DMS79 (cell line): ENCODE results near the gene TMEM108.
"Not testable (repeated sequence)": the region's sequence is repeated elsewhere in the genome, so short reads cannot be mapped to it uniquely, and the experiment has no call there.

Experiments used
- DNase-seq: peaks from one replicate; lab custom pipeline; 2025; lab: John Stamatoyannopoulos, UW

TMEM108 gene

DNA sequence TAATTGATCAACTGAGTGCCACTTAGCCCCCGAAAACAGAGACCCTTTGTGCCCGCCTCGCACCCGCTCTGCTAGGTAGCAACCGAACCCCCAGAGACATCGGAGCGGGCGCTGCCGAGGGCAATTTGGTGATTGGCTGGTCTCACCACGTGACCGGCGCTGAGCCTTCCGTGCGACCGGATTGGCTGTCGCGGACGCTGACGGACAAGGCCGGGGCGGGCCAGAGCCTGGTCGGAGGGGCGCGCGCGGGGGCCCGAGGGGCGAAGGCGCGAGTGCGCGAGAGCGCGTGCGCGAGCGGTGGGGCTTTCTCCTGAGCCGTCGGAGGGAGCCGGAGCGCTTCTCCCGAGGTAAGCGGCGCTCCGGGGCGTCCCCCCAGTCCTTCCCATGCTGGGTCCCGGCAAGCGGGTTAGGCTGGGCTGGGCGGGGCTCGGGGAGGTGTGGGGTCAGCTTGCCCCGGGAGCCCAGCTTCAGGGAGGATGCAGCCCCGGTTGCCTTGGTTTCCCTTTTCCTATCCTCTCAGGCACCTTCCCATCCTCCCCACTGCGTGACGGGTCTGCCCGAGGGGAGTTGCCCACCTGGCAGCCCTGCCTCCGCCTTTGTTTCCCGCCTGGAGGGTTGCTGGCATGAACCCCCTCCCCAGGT is at the start of gene TMEM108:
TSS of gene TMEM108 (plus strand) at position 303 of the 642 bp plus-strand sequence.
- DNase-seq, result peak; percentile 88

DNA sequence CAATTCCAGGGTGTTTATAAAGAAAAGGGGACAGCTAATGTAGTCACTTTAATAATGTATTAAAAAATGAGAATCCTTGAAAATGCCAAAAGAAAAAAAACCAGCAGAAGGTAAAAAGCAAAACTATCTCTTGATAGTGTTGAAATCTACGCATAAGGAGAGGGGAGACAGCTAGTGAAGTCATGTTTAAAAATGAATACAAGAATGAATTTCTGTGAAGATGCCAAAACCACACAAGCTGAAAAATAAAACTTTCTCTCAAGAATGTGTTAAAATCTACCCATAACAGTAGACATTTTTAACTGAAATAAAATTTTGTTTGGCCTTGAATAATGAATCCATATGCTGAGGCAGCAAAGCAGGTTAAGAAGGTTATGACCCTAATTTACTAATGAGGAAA is 42.2 kb upstream of the TMEM108 start:
- no peak for DNase-seq

DNA sequence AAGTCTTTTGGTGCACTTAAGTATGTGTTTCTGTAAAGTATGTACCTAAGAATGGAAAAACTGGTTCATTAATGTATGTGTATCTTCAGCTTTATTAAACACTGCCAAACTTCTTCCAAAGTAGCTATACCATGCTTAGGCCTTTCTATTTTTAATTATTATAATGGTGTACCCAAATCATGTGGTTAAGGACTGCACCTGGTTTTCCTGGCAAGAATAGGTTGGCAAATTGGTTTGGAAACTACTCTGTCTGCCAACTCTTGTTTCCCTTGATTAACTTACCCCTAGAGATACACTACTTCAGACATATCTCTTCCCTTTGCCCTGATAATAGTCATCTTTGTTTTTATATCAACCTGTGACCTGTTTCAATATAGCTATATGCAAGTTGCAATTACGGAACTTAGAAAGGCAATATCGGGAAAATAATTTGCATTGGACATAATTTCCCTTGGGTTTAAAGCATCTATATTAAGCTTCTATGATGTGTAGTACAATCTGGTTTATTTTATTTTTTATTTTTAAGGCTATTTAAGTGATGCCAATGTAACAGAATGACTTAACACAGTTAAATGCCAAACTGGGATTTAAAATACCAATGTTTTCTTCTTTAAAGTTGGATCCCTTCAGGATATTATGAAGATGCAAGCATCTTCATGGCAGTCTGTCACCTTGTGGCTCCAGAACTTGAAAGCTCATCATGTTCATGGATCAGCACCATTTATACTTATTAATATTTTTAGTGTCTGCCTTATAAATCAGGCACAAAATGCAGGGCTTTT is 40.6 kb upstream of the TMEM108 start:
- peak; percentile 41 for DNase-seq

DNA sequence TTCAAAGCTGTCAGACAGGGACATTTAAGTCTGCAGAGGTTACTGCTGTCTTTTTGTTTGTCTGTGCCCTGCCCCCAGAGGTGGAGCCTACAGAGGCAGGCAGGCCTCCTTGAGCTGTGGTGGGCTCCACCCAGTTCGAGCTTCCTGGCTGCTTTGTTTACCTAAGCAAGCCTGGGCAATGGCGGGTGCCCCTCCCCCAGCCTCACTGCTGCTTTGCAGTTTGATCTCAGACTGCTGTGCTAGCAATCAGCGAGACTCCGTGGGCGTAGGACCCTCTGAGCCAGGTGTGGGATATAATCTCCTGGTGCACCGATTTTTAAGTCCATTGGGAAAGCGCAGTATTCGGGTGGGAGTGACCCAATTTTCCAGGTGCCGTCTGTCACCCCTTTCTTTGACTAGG is 33.2 kb upstream of the TMEM108 start:
- DNase-seq, result not testable (repeated sequence)

DNA sequence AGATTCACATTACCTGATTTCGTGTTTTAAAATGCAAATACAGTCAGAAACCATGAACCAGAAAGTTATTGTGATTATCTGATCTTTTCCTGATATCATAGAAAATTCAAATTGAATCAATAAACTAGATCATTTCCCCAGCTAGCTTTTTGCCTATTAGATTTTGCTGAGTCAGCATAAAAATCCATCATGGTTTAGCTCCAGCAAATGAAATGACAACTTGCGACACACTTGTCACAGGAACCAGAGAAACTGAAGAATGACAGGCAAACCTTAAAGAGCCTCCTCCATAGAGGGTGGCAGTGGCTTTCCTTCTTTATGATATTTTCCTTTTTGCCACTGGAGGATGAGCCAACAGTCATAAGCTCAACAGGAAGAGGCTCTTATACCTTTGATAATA is 30.6 kb upstream of the TMEM108 start:
- DNase-seq, result no peak

DNA sequence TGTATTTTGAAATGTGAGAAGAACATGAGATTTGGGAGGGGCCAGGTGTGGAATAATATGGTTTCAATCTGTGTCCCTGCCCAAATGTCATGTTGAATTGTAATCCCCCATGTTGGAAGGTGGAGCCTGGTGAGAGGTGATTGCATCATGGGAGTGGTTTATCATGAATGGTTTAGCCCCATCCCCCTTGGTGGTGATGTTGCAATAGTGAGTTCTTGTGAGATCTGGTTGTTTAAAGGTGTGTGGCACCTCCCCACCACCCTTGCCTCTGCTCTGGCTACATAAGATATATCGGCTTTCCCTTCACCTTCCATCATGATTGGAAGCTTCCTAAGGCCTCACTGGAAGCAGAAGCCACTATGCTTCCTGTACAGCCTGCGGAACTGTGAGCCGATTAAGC is 23.9 kb upstream of the TMEM108 start:
- no peak for DNase-seq

DNA sequence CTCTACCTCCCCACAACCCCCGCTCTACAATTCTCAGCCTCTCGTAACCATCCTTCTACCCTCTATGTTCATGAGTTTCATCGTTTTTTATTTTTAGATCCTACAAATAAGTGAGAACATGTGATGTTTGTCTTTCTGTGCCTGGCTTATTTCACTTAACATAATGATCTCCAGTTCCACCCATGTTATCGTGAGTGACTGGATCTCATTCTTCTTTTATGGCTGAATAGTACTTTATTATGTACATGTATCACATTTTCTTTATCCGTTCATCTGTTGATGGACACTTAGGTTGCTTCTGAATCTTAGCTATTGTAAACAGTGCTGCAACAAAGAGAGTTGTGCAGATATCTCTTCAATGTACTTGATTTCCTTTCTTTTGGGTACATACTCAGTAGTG is 22.6 kb upstream of the TMEM108 start:
- not testable (repeated sequence) for DNase-seq

DNA sequence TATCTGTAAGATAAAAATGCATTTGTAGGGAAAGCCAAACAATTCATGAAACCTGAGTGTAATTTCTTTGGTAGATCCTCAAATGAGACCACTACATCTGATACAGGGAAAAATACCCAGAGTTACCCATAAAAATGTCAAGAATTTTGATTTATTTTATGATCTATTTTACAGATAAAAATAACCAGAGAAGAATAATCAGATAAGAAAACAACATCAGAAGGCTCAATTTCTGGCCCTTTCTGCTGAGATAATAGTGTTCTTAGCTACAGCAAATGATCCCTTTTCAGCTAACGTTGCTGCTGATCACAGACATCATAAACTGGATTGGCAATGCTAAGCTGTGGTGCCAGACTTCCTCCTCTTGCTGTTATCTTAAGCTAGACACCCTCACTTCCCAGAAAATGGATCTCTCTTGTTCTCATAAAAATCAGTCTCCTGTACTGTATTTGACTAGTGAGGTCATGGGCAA is 21.3 kb upstream of the TMEM108 start:
- no peak for DNase-seq

DNA sequence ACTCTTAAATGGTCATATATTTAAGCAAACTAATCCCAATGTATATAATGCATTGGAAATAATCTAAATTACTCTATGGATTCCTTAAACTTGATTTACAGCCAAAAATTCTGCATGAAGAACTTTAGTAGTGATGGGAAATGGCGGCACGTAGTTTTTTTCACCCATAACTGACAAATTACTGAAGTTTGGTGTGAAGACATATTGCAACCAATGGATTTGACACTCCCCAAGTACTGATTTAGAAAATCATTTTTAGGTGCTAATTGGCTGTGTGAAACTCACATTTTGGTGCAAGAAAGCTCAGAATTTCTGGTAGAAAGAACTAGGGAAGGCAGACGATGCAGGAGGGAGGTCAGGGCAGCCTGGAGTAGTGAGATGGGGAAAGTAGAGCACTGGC is 19.3 kb upstream of the TMEM108 start:
- DNase-seq, result no peak

DNA sequence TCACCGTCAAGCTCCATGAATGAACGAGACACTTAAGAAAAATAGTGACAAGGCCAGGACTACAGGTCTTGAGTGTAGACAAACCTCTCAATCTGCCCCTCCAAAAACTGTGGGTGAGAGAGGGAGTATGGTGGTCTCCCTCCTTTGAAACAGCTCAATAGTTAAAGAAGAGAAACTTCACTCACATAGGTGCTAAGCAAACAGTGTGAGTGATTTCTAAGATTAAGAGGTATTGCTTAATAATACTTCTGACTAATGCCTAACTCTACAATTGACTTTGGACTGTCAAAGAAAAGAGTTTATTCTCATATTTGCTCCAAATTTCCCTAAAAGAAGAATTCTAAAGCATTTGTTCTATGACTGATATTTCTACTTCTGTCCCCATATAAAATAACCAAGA is 17.0 kb upstream of the TMEM108 start:
- DNase-seq, result no peak

DNA sequence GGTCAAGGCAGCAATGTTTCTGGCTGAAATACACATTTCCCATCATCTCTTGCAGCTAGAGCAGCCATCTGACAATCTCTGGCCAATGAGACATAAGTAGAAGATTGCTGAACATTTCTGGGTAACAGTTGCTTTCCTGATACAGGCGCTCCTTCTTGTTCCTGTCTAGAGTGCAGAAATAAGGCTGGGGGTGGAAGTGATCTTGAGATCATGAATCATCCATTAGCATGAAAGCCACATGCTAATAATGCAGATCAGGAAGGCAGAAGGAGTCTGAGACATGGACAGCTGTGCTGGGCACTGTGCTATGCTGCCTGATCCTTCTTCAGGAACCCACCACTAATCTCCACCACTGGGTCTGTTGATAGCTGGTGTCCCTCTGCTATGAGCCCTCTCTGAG is 14.8 kb upstream of the TMEM108 start:
- no peak for DNase-seq

DNA sequence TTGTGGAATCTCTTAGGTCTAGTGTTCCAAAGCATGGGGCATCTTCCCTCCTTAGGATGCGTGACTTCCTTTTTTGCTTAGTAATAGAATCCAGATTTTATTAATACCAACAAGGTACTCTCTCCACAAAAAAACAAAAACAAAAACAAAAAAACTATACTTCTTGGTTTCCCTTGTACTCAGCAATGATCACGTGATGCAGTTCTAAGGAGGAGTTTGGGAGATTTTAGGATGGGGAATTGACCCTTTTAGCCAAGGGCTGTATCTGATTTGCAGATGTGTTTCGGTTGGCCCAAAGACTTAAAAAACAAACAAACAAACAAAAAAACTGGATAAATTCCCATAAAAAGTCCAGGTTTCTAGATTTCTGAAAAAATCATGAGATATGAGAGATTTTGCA is 12.6 kb upstream of the TMEM108 start:
- no peak for DNase-seq

DNA sequence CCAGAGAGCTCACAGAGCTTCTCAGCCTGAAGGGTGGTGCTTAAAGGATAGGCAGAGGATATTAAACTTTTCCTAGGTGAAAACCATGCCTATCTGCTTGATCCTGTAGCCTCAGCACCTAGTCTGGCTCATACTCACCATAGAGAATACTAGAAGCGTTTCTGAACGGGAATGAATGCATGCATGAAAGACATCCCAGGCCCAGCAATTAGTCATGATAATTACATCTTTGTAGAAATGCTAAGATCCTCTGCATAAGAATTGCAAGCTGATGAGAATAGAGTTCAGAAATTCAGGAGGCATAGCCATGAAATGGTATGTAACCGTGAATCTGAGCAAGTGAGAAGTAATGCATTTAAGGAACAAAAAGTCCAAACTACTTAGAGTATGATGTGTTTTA is 5.9 kb upstream of the TMEM108 start:
- no peak for DNase-seq

DNA sequence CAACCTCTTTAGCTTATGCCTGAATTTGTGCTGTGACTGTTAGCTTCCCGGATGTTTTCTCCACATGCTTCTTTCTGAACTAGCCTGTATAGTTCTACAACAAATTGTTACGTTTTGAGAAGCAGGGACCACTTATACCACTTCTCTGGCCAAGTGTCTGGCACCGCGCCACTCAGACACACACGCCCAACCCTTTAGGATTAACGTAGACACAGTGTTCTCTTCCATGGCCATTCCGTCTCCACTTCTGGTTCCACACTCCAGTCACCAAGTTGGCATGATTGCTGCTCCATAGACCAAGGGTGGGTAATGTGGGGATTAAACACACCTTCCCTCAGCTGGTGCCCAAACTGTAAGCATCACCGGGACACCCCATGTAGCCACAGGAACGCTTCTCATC is 755 bp upstream of the TMEM108 start:
- peak; percentile 82 for DNase-seq

DNA sequence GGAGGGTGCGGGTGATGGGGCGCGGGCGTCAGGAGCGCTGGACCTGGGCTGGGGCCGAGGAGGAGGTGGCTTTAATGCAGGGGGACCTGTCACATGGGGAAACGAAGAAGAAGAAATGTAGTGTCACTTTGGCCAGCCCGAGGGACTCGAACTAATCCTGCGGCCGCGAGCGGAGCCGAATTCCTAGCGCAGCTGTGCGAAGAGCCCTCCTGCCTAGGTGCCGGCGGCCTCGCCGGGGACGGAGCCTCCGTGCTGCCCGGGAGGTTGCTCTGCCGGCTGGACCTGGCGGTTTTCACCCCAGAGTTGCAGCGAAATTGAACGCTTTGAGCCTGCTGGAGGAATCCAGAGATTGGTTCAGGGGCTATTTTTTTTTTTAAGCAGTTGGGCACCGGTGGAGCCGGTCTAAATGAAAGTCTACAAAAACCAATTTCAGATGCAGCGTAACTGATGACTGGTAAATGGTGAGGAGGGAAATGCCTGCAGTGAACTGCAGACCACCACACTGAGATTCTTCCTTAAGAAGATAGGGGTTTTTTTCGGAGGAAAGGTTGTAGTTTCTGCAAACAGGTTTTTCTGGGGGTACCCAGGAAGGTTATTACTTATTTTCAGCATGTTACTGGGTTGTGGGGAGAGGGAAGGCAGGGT is 662 bp downstream of the TMEM108 start:
- DNase-seq, result no peak

DNA sequence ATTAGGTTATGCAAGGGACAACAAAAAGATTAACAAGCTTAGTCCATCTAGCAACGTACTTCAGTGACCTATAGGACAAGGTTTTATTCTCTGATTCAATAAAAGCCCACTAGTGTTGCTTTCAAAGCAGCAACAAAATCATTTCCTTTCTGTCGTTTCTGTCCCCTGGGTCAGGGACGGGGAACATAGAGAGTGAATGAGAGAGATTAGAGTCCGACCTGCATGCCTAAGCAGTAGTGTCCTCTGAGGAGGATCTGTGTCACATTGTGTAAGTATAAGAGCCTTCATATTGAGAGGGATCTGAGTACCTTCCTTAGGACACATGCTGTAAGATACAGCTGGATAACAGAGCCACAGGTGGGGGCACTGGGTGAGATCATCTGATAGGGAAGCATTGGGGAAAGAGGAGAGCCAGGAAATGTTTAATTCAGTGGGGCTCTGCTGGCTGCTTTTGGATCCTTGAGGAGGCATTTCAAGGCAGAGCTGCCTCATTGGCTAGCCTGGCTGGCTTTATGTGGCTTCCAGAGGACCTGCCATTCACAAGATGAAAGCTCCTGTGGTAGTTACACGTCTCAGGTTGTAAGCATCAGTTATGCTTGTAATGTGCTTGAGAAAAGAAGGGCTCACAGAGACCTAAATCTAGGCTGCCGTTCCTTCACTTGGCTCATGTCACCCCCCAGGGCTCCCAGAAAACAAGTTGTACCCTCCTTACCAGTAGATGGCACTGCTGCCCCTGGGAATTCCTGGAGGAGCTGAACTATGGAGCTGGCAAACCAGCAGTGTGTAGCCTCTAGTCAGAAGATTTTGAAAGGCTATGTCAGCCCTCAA is 2.7 kb downstream of the TMEM108 start:
- DNase-seq, result peak; percentile 64

DNA sequence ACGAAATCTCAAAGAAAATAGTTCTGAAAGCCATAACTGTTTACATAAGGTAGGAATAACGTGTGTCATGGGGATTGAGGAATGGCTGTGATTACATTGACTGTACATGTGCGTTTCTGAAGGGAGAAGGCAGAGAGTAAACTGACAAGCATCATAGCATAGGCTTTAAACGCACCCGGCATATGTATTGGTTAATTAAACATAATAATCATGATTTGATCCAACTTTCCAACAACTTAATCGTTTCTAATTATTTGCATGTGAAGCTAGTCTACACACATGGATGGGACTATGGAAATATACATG is 3.3 kb downstream of the TMEM108 start:
- DNase-seq, result no peak

DNA sequence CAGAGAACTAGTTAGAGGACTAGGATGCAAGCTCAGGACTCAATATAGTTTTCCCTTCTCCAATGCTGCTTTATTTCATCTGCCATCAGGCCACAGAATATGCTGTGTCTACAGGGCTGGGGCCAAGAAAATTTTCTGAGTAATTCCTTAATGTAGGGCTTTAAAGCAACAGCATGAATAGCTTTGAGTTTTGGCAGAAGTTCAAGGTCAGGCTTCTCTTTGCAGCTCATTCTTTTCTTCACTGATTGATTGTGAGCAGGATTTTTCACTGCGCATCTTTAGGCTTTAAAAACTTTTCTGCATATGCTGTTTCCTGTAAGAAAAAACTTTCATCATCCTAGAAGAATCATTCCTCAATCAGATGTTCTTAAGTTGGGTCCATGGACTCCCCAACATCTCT is 4.6 kb downstream of the TMEM108 start:
- DNase-seq, result no peak

DNA sequence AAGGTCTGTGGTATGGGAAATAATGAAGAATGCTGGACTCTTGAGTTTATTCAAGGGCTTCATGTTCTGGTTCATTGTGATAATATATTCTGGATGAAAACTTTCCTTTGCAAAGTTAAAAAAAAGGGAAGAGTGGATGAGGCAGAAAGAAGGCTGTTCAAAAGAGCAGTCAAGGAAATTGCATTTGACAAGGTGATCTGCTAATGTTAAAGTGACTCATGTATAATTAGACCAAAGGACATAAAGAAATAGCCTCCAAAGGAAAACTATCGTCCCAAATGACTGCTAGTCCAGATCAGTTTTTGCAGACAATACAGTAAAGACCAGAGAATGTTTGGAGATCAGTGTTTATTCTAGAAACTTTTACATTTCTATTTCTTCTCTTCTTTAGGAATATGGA is 9.8 kb downstream of the TMEM108 start:
- no peak for DNase-seq

DNA sequence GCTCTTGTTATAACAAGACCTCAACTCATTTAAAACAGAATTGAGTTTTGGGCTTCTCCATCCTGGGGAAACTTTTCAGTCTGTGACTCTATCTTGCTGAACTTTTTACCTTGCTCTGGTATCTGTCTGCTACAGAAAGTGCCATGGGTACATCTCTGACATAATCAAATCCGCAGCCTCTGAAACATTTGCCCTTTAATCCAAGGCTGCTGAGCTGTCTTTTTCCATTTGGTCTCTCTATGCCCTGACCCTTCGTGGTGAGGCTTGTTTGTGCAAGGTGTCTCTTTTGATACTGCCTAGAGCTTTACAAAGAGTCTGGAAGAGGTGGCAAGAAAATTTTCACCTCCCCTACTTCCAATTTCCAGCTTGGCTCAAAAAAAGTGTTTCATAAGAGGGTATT is 11.3 kb downstream of the TMEM108 start:
- no peak for DNase-seq

DNA sequence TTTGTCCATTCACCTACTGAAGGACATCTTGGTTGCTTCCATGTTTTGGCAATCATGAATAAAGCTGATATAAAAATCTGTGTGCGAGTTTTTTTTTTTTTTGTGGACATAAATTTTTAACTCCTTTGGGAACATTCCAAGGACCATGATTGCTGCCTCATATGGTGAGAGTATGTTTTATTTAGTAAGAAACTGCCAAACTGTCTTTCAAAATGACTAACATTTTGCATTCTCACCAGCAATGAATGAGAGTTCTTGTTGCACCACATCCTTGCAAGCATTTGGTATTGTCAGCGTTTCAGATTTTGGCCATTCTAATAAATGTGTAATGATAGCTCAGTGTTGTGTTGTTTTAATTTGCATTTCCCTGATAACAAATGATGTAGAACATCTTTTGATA is 12.7 kb downstream of the TMEM108 start:
- no peak for DNase-seq

DNA sequence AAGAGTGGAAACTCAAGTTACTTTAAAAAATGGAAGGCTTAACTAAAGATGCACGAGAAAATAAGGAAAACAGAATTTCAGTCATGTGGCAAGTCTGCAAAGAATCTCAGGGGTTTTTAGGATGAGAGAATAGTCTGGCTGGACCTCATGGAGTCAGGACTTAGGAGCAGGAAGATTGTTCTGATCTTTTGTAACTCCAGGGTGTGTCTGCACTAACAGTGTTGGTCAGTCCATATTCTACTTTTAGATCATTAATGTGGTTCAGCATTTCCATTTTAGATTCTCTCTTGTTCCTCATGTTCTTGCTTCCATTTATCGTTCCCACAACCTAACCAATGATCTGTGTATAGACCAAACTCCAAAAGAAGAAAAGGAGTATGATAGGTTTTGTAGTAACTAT is 15.3 kb downstream of the TMEM108 start:
- no peak for DNase-seq

DNA sequence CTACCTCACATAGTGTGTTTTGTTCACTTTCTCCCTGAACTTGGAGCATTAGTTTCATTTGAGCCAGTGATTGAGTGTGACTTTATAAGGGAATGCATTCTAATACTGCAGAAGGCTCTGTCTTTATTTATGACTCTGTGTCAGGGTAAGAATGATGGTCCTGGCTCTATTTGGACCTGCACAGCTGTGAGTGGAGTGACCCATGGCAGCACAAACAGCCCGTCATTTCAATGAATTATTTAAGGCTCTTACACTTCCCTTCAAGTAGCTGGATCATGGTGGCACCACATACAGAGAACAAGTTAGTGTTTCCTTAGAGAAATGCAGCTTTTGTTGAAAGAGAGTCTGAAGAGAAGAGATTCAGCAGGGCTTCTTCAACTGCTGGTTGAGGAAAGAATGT is 16.4 kb downstream of the TMEM108 start:
- no peak for DNase-seq
